PC-3 (cell line): ENCODE results near the gene CEP89. TPM values are rescaled to one million over a fixed set of nuclear protein-coding genes. Genes with fewer than 3 reads are reported as not detected.
"Not testable (repeated sequence)": the region's sequence is repeated elsewhere in the genome, so short reads cannot be mapped to it uniquely, and the experiment has no call there.

ENCODE experiments used
- ATAC-seq: fragments of 200-7000 bp; cut with Tn5 transposase; 2 replicates; pipeline ENCODE4 v1.9.1; 2020; ENCODE audit warnings: mild to moderate bottlenecking, moderate library complexity
- BruUV-seq: library from RNA; stranded (reverse); fragments of 400-500 nt; replicated peaks from 2 replicates; lab custom pipeline; 2021; lab: Mats Ljungman, UMichigan
- CTCF ChIA-PET: fragments of 300-600 bp; sonication (Branson Sonifier 250); formaldehyde crosslinking; loops from one replicate; lab custom pipeline; 2022; ENCODE audit warnings: antibody characterized with exemption; lab: Charles Lee
- POLR2A ChIA-PET: fragments of 300-600 bp; sonication (Branson Sonifier 250); formaldehyde crosslinking; loops from one replicate; lab custom pipeline; 2022; ENCODE audit warnings: antibody characterized with exemption; ENCODE audit not compliant: unreplicated experiment; lab: Charles Lee
- DNase-seq: peaks from one replicate; pipeline ENCODE4 v3.0.0-alpha.2; 2015
- H2AFZ ChIP-seq: fragments of 300-600 bp; sonication (generic); 2 replicates; pipeline ENCODE4 v1.6.0; 2016; ENCODE audit warnings: antibody characterized with exemption, low read length
- H3F3A ChIP-seq: fragments of 300-600 bp; sonication (generic); one replicate; pipeline ENCODE4 v1.6.0; 2017; ENCODE audit warnings: antibody characterized with exemption, low read length, control low read depth, mild to moderate bottlenecking; ENCODE audit not compliant: unreplicated experiment
- H3K27ac ChIP-seq: fragments of 300-600 bp; sonication (generic); 2 replicates; pipeline ENCODE4 v1.5.1; 2016; ENCODE audit warnings: mild to moderate bottlenecking, low read length
- H3K27me3 ChIP-seq: fragments of 300-600 bp; sonication (generic); 2 replicates; pipeline ENCODE4 v1.6.1; 2016; ENCODE audit warnings: low read length, mixed read lengths
- H3K36me3 ChIP-seq: fragments of 300-600 bp; sonication (generic); 2 replicates; pipeline ENCODE4 v1.6.1; 2016; ENCODE audit warnings: low read depth, mixed run types, low read length, mixed read lengths
- H3K4me1 ChIP-seq: fragments of 300-600 bp; sonication (generic); 2 replicates; pipeline ENCODE4 v1.5.1; 2016; ENCODE audit warnings: low read length; ENCODE audit not compliant: insufficient read depth
- H3K4me2 ChIP-seq: fragments of 300-600 bp; sonication (generic); 2 replicates; pipeline ENCODE4 v1.6.0; 2016; ENCODE audit warnings: low read length
- H3K4me3 ChIP-seq: fragments of 300-600 bp; sonication (generic); 2 replicates; pipeline ENCODE4 v1.5.1; 2016; ENCODE audit warnings: mild to moderate bottlenecking, low read length, mixed read lengths
- H3K79me2 ChIP-seq: fragments of 300-600 bp; sonication (generic); 2 replicates; pipeline ENCODE4 v1.6.1; 2017; ENCODE audit warnings: low read length, mixed read lengths
- H3K9ac ChIP-seq: fragments of 300-600 bp; sonication (generic); 2 replicates; pipeline ENCODE4 v1.6.0; 2016; ENCODE audit warnings: mild to moderate bottlenecking, low read length
- H3K9me2 ChIP-seq: fragments of 300-600 bp; sonication (generic); replicated peaks from 2 replicates; pipeline ENCODE4 v1.6.1; 2016; ENCODE audit warnings: mixed run types, low read length, mixed read lengths
- H3K9me3 ChIP-seq: fragments of 300-600 bp; sonication (generic); 2 replicates; pipeline ENCODE4 v1.6.1; 2016; ENCODE audit warnings: low read length, mixed read lengths
- H4K20me1 ChIP-seq: fragments of 300-600 bp; sonication (generic); 2 replicates; pipeline ENCODE4 v1.6.1; 2016; ENCODE audit warnings: low read length, mixed read lengths
- EZH2 ChIP-seq: fragments of 300-600 bp; sonication (generic); IDR thresholded peaks from one replicate; pipeline ENCODE4 v1.6.1; 2017; ENCODE audit warnings: antibody characterized with exemption, mild to moderate bottlenecking, low read length; ENCODE audit not compliant: unreplicated experiment
- EZH2phosphoT487 ChIP-seq: fragments of 300-600 bp; sonication (generic); IDR thresholded peaks from 2 replicates; pipeline ENCODE4 v1.6.1; 2018; ENCODE audit warnings: mild to moderate bottlenecking, antibody characterized with exemption, low read length, borderline replicate concordance
- intact Hi-C: fragments of 100-400 bp; cut with micrococcal nuclease; formaldehyde crosslinking; loops from 2 replicates; pipeline ENCODE4 v1.9.0; 2023
- total RNA-seq: library from RNA; depleted of rRNA; stranded (reverse); fragments of >200 nt; gene quantifications from 2 replicates; pipeline ENCODE4 v1.2.3, GENCODE V29; 2014
- TF ChIP-seq, protein P1 (sequence below): fragments of 300-600 bp; sonication (generic); conservative IDR thresholded peaks from 2 replicates; pipeline ENCODE4 v1.5.1; 2017; ENCODE audit warnings: antibody characterized with exemption, low read depth, mild to moderate bottlenecking, low read length

The CEP89 gene
- total RNA-seq, 1 experiment from 2014 or later: 9.1 TPM

DNA sequence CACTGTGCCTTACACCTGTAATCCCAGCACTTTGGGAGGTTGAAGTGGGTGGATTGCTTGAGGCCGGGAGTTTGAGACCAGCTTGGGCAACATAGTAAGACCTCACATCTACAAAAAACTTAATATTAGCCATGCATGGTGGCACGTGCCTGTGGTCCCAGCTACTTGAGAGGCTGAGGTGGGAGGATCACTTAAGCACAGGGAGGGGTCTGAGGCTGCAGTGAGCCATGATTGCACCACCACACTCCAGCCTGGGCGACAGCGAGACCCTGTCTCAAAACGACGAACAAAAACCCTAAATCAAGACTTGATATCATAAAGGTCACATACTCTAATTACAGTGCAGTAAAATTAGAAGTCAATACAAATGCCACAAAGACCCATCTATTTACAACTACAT, 119.5 kb downstream of the CEP89 start:
- DNase-seq (no peak), ATAC-seq (no peak)
- ChIA-PET CTCF (no interaction called here), POLR2A (no interaction called here)
- no peaks in the 10 kb centered on the region for H3K27me3 ChIP-seq
- H3K4me1 ChIP-seq: no peaks in the 10 kb centered on the region
- intact Hi-C loops: no loop called here
- TF ChIP-seq EZH2phosphoT487 (no peak), EZH2 (no peak)
- TF ChIP-seq, protein P1, sequence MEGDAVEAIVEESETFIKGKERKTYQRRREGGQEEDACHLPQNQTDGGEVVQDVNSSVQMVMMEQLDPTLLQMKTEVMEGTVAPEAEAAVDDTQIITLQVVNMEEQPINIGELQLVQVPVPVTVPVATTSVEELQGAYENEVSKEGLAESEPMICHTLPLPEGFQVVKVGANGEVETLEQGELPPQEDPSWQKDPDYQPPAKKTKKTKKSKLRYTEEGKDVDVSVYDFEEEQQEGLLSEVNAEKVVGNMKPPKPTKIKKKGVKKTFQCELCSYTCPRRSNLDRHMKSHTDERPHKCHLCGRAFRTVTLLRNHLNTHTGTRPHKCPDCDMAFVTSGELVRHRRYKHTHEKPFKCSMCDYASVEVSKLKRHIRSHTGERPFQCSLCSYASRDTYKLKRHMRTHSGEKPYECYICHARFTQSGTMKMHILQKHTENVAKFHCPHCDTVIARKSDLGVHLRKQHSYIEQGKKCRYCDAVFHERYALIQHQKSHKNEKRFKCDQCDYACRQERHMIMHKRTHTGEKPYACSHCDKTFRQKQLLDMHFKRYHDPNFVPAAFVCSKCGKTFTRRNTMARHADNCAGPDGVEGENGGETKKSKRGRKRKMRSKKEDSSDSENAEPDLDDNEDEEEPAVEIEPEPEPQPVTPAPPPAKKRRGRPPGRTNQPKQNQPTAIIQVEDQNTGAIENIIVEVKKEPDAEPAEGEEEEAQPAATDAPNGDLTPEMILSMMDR: no peak
- no peaks in the 10 kb centered on the region for H4K20me1 ChIP-seq
- BruUV-seq: no TSS peak
- H3K9me2 ChIP-seq: no peaks in the 10 kb centered on the region
- H3K79me2 ChIP-seq: no peaks in the 10 kb centered on the region
- H3K4me3 ChIP-seq: no peak overlapping the region
- no peak overlapping the region for H2AFZ ChIP-seq
- no peaks in the 10 kb centered on the region for H3F3A ChIP-seq
- no peak overlapping the region for H3K27ac ChIP-seq
- H3K36me3 ChIP-seq: no peaks in the 10 kb centered on the region
- H3K4me2 ChIP-seq: no peak overlapping the region
- no peaks in the 10 kb centered on the region for H3K9me3 ChIP-seq
- H3K9ac ChIP-seq: no peak overlapping the region

GRCh38 chr19:32848035-32848434, 123.7 kb downstream of the CEP89 start:
- H3K4me3 ChIP-seq, H3K4me2 ChIP-seq, H3K36me3 ChIP-seq, POLR2A ChIA-PET, intact Hi-C loops, DNase-seq, H3K9me2 ChIP-seq, BruUV-seq, H3K27ac ChIP-seq, CTCF ChIA-PET, H2AFZ ChIP-seq, H3K79me2 ChIP-seq, H3K9me3 ChIP-seq, H3F3A ChIP-seq, H3K9ac ChIP-seq, ATAC-seq, H3K27me3 ChIP-seq, H4K20me1 ChIP-seq, H3K4me1 ChIP-seq: not testable (repeated sequence)

DNA sequence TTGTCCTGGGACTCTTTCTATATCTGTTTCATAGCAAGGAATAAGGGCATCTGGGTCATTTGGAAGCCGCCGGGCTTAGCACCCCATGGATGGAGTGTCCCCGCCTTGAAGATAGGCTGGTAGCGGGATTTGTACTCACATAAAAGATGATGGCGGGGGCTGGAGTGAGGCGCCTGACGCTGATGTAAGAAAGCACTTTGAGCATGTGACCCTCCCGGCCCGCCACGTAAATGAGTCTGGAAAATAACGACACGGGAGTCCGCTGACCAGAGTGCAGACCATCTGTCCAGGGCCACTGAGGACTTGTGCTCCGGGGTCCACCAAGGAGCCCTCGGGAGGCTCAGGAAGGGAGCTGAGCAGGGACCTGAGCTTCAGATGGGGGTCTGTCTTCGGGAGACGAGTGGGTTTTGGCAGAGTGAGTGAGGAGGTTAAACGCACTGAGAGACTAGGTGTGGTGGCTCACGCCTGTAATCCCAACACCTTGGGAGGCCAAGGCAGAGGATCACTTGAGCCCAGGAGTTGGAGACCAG, 128.0 kb downstream of the CEP89 start:
- H4K20me1 ChIP-seq: no peaks in the 10 kb centered on the region
- H3K4me1 ChIP-seq: no peaks in the 10 kb centered on the region
- H3K79me2 ChIP-seq: no peaks in the 10 kb centered on the region
- H3K36me3 ChIP-seq: no peaks in the 10 kb centered on the region
- no peaks in the 10 kb centered on the region for H3K9me3 ChIP-seq
- ATAC-seq (no peak), DNase-seq (no peak)
- H3K9me2 ChIP-seq: no peaks in the 10 kb centered on the region
- ChIA-PET CTCF (no interaction called here), POLR2A (no interaction called here)
- H3K27me3 ChIP-seq: no peaks in the 10 kb centered on the region
- no peak overlapping the region for H3K27ac ChIP-seq
- TF ChIP-seq, protein P1: no peak
- TF ChIP-seq EZH2 (no peak), EZH2phosphoT487 (no peak)
- no peak overlapping the region for H2AFZ ChIP-seq
- H3K9ac ChIP-seq: no peak overlapping the region
- no peak overlapping the region for H3K4me2 ChIP-seq
- intact Hi-C loops: no loop called here
- no peaks in the 10 kb centered on the region for H3F3A ChIP-seq
- no peak overlapping the region for H3K4me3 ChIP-seq
- BruUV-seq: no TSS peak
